ENCODE results near the gene HOTAIR. TPM values are rescaled to one million over a fixed set of nuclear protein-coding genes. Genes with fewer than 3 reads are reported as not detected.

HOTAIR gene
- total RNA-seq, 2 donors from 2014 or later: not detected

GRCh38 chr12:53991077-53991460, 16.3 kb upstream of the HOTAIR start:
- ATAC-seq (no peak), DNase-seq (no peak)
- intact Hi-C loops (cut with DNase I): no loop called here

GRCh38 chr12:53990311-53991076, 15.7 kb upstream of the HOTAIR start:
- no peak for DNase-seq
- ATAC-seq: no peak
- intact Hi-C loops (cut with DNase I): no loop called here

DNA sequence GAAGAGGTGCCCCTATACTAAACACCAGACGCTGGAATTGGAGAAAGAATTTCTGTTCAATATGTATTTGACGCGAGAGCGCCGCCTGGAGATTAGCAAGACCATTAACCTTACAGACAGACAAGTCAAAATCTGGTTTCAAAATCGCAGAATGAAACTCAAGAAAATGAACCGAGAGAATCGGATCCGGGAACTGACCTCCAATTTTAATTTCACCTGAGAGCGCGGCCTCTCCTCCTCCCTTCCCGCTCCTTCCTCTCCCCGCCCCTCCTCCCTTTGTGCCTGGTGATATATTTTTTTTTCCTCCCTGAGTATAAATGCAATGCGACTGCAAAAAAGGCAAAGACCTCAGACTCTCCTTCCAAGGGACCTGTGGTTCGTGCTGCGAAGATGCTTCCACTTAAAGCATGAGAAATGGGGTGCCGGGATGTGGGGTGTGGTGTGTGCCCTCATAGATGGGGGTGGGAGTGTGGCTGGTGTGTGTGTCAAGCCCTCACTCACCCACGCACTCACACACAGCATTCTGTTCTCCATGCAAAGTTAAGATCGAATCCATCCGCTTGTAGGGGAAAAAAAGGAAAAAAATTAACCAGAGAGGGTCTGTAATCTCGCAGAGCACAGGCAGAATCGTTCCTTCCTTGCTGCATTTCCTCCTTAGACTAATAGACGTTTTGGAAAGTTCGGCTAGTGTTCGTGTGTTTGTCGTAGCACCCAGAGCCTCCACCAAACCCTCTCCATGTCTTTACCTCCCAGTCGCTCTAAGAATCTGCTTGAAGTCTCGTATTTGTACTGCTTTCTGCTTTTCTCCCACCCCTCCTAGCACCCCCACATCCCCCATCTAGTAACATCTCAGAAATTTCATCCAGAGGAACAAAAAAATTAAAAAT, 14.7 kb upstream of the HOTAIR start:
- no peak for ATAC-seq
- intact Hi-C loops (cut with DNase I): no loop called here
- no peak for DNase-seq

DNA sequence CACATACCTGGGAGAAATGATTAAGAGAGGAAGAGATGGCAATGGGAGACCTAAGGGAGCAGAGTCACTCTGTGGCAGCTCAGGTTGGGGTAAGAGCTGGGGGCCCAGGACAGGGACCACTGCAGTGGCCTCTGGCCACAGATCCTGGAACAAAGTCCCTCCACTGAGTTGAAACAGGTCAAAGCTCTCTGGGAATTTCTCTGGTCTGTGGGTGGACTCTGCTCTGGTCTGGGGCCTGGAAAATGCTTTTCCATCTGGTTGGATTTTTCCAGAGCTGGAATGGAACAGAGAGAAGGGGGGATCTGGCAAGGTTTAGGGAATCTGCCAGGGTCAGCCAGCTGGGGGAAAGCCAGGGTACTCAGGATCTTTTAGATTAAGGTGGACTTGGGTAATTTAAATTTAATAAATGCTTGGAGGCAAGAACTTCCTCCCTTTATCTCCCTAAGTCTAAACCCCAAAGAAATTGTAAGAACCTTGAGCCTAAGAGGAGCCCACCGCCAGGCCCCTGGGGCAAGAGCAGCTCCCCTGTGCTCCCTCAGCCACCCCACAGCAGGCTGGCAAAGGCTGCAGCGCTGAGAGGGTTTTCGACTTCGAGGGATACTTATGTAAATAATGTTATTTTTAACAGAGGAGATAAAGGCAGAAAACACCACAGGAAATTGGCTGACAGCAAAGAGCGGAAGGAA, 13.9 kb upstream of the HOTAIR start:
- intact Hi-C loops (cut with DNase I): no loop called here
- ATAC-seq (no peak), DNase-seq (no peak)

- DNase-seq (no peak), ATAC-seq (no peak)
- intact Hi-C loops (cut with DNase I): no loop called here
Observed at GRCh38 chr12:53987787-53988230, 13.1 kb upstream of the HOTAIR start.

DNA sequence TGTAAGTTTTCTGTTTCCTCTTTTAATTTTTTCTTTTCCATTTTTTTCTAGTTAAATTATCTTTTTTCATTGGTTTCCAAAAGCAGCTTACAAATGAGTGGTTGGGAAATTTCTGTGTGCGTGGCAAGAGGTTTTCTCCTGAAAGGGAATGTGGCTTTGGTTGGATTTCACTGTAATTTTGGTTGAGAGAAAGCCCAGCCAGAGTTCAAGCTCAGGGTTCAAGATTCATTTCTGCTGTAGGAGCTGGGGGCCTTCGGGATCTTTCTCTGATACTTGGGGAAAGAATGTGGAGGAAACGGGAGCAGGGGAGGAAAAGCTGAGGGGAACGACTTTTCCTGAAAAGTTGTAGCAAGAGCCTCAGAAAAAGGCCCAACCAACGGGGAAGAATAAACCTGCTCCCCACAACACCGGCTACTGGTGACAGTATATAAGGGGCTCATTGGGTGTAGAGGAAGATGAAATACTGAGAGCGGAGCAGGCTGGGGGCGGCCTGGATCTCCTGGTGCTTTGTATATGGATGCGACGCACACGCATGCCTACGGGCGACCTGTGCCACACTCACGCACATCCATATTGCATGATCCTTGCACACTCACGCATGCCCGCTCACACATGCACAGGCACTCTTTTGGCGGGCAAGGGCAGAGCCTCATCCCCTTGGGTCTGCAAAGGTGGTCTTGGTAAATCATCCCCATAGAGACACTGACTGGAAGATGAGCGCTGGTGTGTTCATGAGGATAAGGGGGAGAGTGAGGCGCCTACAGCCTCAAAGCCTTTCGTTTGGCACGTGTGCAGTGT, 12.1 kb upstream of the HOTAIR start:
- intact Hi-C loops (cut with DNase I): no loop called here
- DNase-seq: no peak
- no peak for ATAC-seq

- DNase-seq (no peak), ATAC-seq (peak in 1 of 2 donors; percentile 28)
- intact Hi-C loops (cut with DNase I): no loop called here
Observed at GRCh38 chr12:53985994-53986685, 11.4 kb upstream of the HOTAIR start.

DNA sequence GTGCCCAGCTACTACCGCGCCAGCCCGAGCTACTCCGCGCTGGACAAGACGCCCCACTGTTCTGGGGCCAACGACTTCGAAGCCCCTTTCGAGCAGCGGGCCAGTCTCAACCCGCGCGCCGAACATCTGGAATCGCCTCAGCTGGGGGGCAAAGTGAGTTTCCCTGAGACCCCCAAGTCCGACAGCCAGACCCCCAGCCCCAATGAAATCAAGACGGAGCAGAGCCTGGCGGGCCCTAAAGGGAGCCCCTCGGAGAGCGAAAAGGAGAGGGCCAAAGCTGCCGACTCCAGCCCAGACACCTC, 10.9 kb upstream of the HOTAIR start:
- no peak for DNase-seq
- no peak for ATAC-seq
- intact Hi-C loops (cut with DNase I): no loop called here

GRCh38 chr12:53984901-53985691, 10.3 kb upstream of the HOTAIR start, which contains the start of gene HOXC10:
Gene HOXC10 (plus strand): TSS chr12:53985146. CDS start chr12:53985260, 114 bp downstream.
- DNase-seq: peak; percentile 88
- intact Hi-C loops (cut with DNase I): no loop called here
- peak; percentile 64 to 75 for ATAC-seq

DNA sequence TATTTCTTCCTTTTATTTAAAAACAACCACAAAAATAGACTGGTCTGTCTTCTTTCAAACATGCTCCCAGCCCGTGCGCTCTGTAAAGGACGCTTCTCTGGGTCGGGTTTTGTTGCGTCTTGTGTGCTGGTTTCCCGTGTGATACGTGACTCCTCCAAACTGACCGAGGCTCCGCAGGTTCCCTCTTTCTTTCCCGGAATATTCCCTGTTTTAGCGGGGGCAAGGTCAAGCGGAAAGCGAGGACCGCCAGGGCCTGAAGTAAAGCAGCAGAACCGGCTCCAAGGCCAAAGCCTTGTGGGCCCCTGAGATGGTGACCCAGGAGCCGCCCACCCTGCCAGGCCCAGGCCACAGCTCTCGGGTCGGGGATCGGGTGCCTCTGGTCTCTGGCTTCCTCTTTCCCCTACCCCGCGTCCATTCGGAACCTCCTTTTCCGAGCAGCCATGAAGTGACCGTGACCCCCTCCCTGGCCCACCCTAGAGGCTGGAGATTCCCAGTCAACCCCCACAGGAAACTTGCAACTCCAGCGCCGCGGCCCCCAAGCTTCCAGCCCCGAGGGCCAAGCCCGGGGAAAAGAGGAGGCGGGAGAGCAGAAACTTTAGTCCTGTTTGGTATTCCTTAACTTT, 9.3 kb upstream of the HOTAIR start:
- intact Hi-C loops (cut with DNase I): no loop called here
- DNase-seq: no peak
- ATAC-seq: no peak

GRCh38 chr12:53983568-53983949, 8.8 kb upstream of the HOTAIR start:
- ATAC-seq: no peak
- intact Hi-C loops (cut with DNase I): no loop called here
- no peak for DNase-seq

DNA sequence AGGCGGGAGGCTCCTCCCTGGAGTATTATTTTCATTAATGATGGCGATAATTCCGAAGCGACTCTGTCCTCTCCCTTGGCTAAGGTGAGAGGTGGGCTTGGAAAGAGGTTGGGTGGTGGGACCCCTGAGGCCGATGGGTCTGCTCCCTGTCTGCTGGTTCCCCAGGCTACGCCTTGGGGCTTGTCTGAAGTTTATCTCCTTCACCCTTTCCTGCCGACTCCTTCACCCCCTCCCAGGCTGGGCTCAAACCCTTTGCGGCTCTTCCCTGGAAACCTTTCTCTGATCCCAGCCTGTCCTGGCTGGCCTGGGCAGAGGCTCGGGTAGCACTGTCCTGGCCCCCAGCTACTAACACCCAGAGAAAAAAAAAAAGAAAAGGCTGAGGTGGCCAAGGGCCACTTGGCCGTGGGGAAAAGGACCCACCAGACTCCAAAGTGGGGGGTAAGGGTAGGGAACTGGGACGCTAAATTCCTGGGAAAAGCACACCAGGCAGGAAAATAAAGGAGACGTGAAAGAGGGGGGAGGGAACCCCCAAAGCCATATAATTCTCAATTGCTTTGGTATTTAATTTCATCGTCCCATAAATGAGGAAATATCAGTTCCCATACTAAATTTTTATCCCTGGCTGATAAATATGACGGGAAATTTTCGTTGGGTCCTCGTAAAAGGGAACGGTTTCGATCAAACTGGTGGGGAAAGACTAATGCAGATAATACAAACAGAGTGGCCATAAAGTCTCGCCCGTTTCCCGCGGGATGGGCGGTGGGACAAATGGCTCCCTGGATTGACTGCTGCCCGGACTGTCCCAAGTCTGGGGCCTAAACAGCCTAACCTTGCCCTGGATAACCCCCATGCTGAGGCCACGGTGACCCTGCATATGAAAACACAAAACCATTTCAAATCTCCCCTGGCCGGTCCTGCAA, 8.2 kb upstream of the HOTAIR start:
- ATAC-seq (no peak), DNase-seq (no peak)
- intact Hi-C loops (cut with DNase I): no loop called here

GRCh38 chr12:53981634-53982565, 7.1 kb upstream of the HOTAIR start:
- no peak for DNase-seq
- intact Hi-C loops (cut with DNase I): no loop called here

DNA sequence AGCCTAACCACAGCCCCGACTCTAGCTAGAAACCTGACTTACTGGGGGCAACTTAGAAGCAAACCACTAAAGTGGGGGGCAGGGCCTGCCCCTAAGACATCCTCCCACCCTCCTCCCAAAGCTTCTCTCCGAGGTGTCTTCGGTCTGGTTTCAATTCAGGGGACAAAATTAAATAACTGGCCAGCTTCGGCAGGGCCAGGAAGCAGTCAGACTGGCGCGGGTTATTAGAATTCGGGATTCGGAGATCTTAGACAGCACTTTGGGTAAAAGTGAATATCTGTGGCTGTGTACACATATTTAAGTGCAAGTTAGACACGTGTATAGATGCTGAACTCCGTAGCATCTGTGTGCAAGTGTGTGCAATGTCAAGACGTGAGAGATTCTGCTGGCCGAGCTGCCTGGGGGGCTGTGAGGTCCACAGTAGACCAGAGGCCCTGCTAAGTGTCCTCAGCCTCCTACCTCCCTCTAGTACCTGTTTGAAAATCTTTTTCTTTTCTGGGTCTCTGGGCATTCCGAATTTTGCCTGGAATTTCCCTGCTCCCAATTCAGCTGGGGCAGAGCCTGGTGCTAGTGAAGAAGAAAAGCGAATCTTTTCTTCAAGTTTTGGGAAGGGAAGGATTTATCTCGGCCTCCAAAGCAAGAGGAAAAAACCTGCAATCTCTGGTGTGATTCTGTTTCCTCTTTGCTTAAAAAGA, 6.2 kb upstream of the HOTAIR start:
- DNase-seq: no peak

More at GRCh38 chr12:53981634-53982565, 7.1 kb upstream of the HOTAIR start:
- no peak for ATAC-seq

More for the DNA sequence above, 6.2 kb upstream of the HOTAIR start:
- no peak for ATAC-seq
- intact Hi-C loops (cut with DNase I): no loop called here
